H9 (cell line): ENCODE data around the gene HEATR9. TPM values are rescaled to one million over a fixed set of nuclear protein-coding genes. Genes with fewer than 3 reads are reported as not detected.

Experiments used
- DNase-seq: peaks from one replicate; pipeline ENCODE4 v3.0.0-alpha.2; 2017
- H2AFZ ChIP-seq: one replicate; pipeline ENCODE4 v1.6.1; 2013; ENCODE audit warnings: mild to moderate bottlenecking, low read length, control low read depth, moderate library complexity
- H2AK5ac ChIP-seq: 2 replicates; pipeline ENCODE4 v1.6.1; 2013; ENCODE audit warnings: low read length, control low read depth, mixed read lengths; ENCODE audit not compliant: insufficient read length
- H2BK120ac ChIP-seq: one replicate; pipeline ENCODE4 v1.6.1; 2013; ENCODE audit warnings: low read depth, mild to moderate bottlenecking, low read length, control low read depth, inconsistent platforms; ENCODE audit not compliant: poor library complexity, severe bottlenecking
- H2BK12ac ChIP-seq: 2 replicates; pipeline ENCODE4 v1.6.1; 2013; ENCODE audit warnings: low read length, control low read depth, mixed read lengths, low read depth; ENCODE audit not compliant: insufficient read length
- H2BK15ac ChIP-seq: 2 replicates; pipeline ENCODE4 v1.6.1; 2013; ENCODE audit warnings: low read depth, low read length, control low read depth
- H2BK20ac ChIP-seq: one replicate; pipeline ENCODE4 v1.6.1; 2013; ENCODE audit warnings: low read depth, mild to moderate bottlenecking, low read length, control low read depth, inconsistent platforms; ENCODE audit not compliant: poor library complexity, severe bottlenecking
- H2BK5ac ChIP-seq: 2 replicates; pipeline ENCODE4 v1.6.1; 2013; ENCODE audit warnings: low read length, control low read depth, mixed read lengths; ENCODE audit not compliant: insufficient read length
- H3K14ac ChIP-seq: 2 replicates; pipeline ENCODE4 v1.6.1; 2013; ENCODE audit warnings: low read length, control low read depth; ENCODE audit not compliant: insufficient read depth
- H3K18ac ChIP-seq: 2 replicates; pipeline ENCODE4 v1.6.1; 2013; ENCODE audit warnings: low read depth, mild to moderate bottlenecking, mixed read lengths, low read length, control low read depth; ENCODE audit not compliant: insufficient read length
- H3K23ac ChIP-seq: 2 replicates; pipeline ENCODE4 v1.6.1; 2013; ENCODE audit warnings: low read length, control low read depth, mixed read lengths, low read depth; ENCODE audit not compliant: insufficient read length
- H3K23me2 ChIP-seq: 2 replicates; pipeline ENCODE4 v1.6.1; 2013; ENCODE audit warnings: low read depth, mild to moderate bottlenecking, mixed read lengths, low read length, control low read depth; ENCODE audit not compliant: insufficient read length, poor library complexity, severe bottlenecking
- H3K27ac ChIP-seq: 2 replicates; pipeline ENCODE4 v1.5.1; 2013; ENCODE audit warnings: low read length, control low read depth, mixed read lengths, low read depth; ENCODE audit not compliant: insufficient read length
- H3K27me3 ChIP-seq: 2 replicates; pipeline ENCODE4 v1.6.1; 2013; ENCODE audit warnings: low read length, control low read depth, inconsistent platforms; ENCODE audit not compliant: insufficient read depth
- H3K4ac ChIP-seq: 2 replicates; pipeline ENCODE4 v1.6.1; 2013; ENCODE audit warnings: low read depth, mild to moderate bottlenecking, control low read depth, inconsistent platforms, low read length, moderate library complexity
- H3K4me1 ChIP-seq: 2 replicates; pipeline ENCODE4 v1.6.1; 2013; ENCODE audit warnings: low read length, control low read depth, inconsistent platforms; ENCODE audit not compliant: insufficient read depth
- H3K4me2 ChIP-seq: 2 replicates; pipeline ENCODE4 v1.6.1; 2013; ENCODE audit warnings: low read length, control low read depth, mixed read lengths; ENCODE audit not compliant: insufficient read length, insufficient read depth
- H3K56ac ChIP-seq: 2 replicates; pipeline ENCODE4 v1.6.1; 2013; ENCODE audit warnings: low read depth, mild to moderate bottlenecking, mixed read lengths, low read length, control low read depth; ENCODE audit not compliant: insufficient read length
- H3K79me1 ChIP-seq: 2 replicates; pipeline ENCODE4 v1.6.1; 2013; ENCODE audit warnings: low read depth, mild to moderate bottlenecking, moderate library complexity, low read length, control low read depth, inconsistent platforms; ENCODE audit not compliant: insufficient read depth, poor library complexity, severe bottlenecking
- H3K79me2 ChIP-seq: 2 replicates; pipeline ENCODE4 v1.6.1; 2013; ENCODE audit warnings: low read length, control low read depth, inconsistent platforms; ENCODE audit not compliant: insufficient read depth
- H3K9ac ChIP-seq: 2 replicates; pipeline ENCODE4 v1.6.1; 2013; ENCODE audit warnings: low read length, control low read depth, mixed read lengths; ENCODE audit not compliant: insufficient read length; ENCODE audit errors: extremely low read depth
- H3K9me3 ChIP-seq: one replicate; pipeline ENCODE4 v1.6.1; 2013; ENCODE audit warnings: low read depth, low read length, inconsistent platforms; ENCODE audit not compliant: control insufficient read depth
- H3T11ph ChIP-seq: one replicate; pipeline ENCODE4 v1.6.1; 2013; ENCODE audit warnings: mild to moderate bottlenecking, low read length, control low read depth, inconsistent platforms
- H4K20me1 ChIP-seq: one replicate; pipeline ENCODE4 v1.6.1; 2013; ENCODE audit not compliant: control insufficient read depth, insufficient read length, insufficient read depth
- H4K5ac ChIP-seq: 2 replicates; pipeline ENCODE4 v1.6.1; 2013; ENCODE audit warnings: low read depth, mild to moderate bottlenecking, mixed read lengths, low read length, control low read depth; ENCODE audit not compliant: insufficient read length
- H4K8ac ChIP-seq: replicated peaks from 2 replicates; pipeline ENCODE4 v1.6.1; 2013; ENCODE audit warnings: low read length, control low read depth, mixed read lengths, low read depth; ENCODE audit not compliant: insufficient read length
- H4K91ac ChIP-seq: 2 replicates; pipeline ENCODE4 v1.6.1; 2013; ENCODE audit warnings: low read depth, mild to moderate bottlenecking, moderate library complexity, mixed read lengths, low read length, control low read depth; ENCODE audit not compliant: insufficient read length
- H3K27ac Mint-ChIP-seq, 3 experiments: 2 replicates in 2 of 3; 3 replicates in 1 of 3; pipeline ENCODE4 v1.8.0; 2020 to 2021; ENCODE audit warnings: mixed read lengths in 3 of 3, mild to moderate bottlenecking in 1 of 3, moderate library complexity in 1 of 3
- H3K27me3 Mint-ChIP-seq: 2 replicates; pipeline ENCODE4 v1.8.0; 2021; ENCODE audit warnings: low read depth, mild to moderate bottlenecking, moderate library complexity, mixed read lengths
- H3K36me3 Mint-ChIP-seq, 3 experiments: 2 replicates in 2 of 3; 3 replicates in 1 of 3; pipeline ENCODE4 v1.8.0; 2020 to 2021; ENCODE audit warnings: low read depth in 3 of 3, mixed read lengths in 3 of 3; ENCODE audit not compliant: insufficient read depth in 1 of 3
- H3K4me1 Mint-ChIP-seq, 2 experiments: 2 replicates each; pipeline ENCODE4 v1.8.0; 2020; ENCODE audit warnings: mixed read lengths in 2 of 2
- H3K4me3 Mint-ChIP-seq, 2 experiments: 2 replicates in 1 of 2; 3 replicates in 1 of 2; pipeline ENCODE4 v1.8.0; 2020 to 2021; ENCODE audit warnings: mild to moderate bottlenecking in 2 of 2, mixed read lengths in 2 of 2, moderate library complexity in 1 of 2
- H3K9me3 Mint-ChIP-seq, 2 experiments: 2 replicates in 1 of 2; 3 replicates in 1 of 2; pipeline ENCODE4 v1.8.0; 2020; ENCODE audit warnings: mild to moderate bottlenecking in 2 of 2, mixed read lengths in 2 of 2, moderate library complexity in 1 of 2
- CTCF ChIP-seq: fragments of 200-600 bp; sonication (generic); conservative IDR thresholded peaks from 3 replicates; pipeline ENCODE4 v1.8.0; 2021; ENCODE audit warnings: antibody characterized with exemption, mild to moderate bottlenecking
- WGBS: extraction: QIAGEN DNeasy Blood & Tissue Kit; methylation state at CpG from one replicate; pipeline ENCODE4 v1.1.7; 2013; ENCODE audit warnings: missing lambda C conversion rate, low lambda C conversion rate, mixed read lengths; ENCODE audit not compliant: insufficient read length; ENCODE audit errors: extremely low coverage; 5-methylcytosine and 5-hydroxymethylcytosine counted together
- total RNA-seq: library from RNA; stranded (reverse); gene quantifications from 2 replicates; pipeline ENCODE4 v1.2.1, GENCODE V29; 2021

Gene HEATR9
- total RNA-seq, 1 experiment from 2014 or later = not detected

- no peak overlapping the region for H3K4me2 ChIP-seq
- TF ChIP-seq CTCF = no peak
- H4K5ac ChIP-seq = no peak overlapping the region
- H3K4ac ChIP-seq = no peak overlapping the region
- H3K4me1 ChIP-seq = no peaks in the 10 kb centered on the region
- no peak for DNase-seq
- H3K18ac ChIP-seq = no peak overlapping the region
- 0 out of 2 replicates have a peak, but pooled peaks cover 1% of the 10 kb centered on the region for H3K79me2 ChIP-seq
- H3K23ac ChIP-seq = no peak overlapping the region
- Mint-ChIP-seq H3K4me3 (no peak overlapping the region), H3K9me3 (peaks cover 11 to 28% of the 10 kb centered on the region in 2 experiments; a peak in 4 of 5 replicates), H3K4me1 (peaks cover 0 to 3% of the 10 kb centered on the region in 2 experiments; a peak in 3 of 4 replicates), H3K27me3 (peaks cover 7% of the 10 kb centered on the region; the same call in 1 of the 2 replicates), H3K27ac (no peak overlapping the region), H3K36me3 (no peaks in the 10 kb centered on the region; a peak in 2 of 7 replicates)
- H3K9ac ChIP-seq = no peak overlapping the region
- H2BK12ac ChIP-seq = no peak overlapping the region
- H3K9me3 ChIP-seq = no peaks in the 10 kb centered on the region
- no peaks in the 10 kb centered on the region for H3K23me2 ChIP-seq
- no peaks in the 10 kb centered on the region for H3K79me1 ChIP-seq
- no peak overlapping the region for H2BK120ac ChIP-seq
- H2BK20ac ChIP-seq = no peak overlapping the region
- no peak overlapping the region for H3K56ac ChIP-seq
- WGBS = no CpG with 5 or more reads among the region's 5 CpGs
- H3K14ac ChIP-seq = no peak overlapping the region
- H3K27ac ChIP-seq = no peak overlapping the region
- no peaks in the 10 kb centered on the region for H4K20me1 ChIP-seq
- H3K27me3 ChIP-seq = no peaks in the 10 kb centered on the region
- H3T11ph ChIP-seq = no peak overlapping the region
- no peak overlapping the region for H4K91ac ChIP-seq
- H2AFZ ChIP-seq = no peak overlapping the region
- H4K8ac ChIP-seq = no peak overlapping the region
- no peak overlapping the region for H2BK5ac ChIP-seq
- H2BK15ac ChIP-seq = no peak overlapping the region
- no peak overlapping the region for H2AK5ac ChIP-seq
Observed at GRCh38 chr17:35907691-35908090, 39.0 kb upstream of the HEATR9 start.
